Esophagus muscularis mucosa (tissue), 4 donors: Measurements from ENCODE around the gene CCL1. TPM values are rescaled to one million over a fixed set of nuclear protein-coding genes. Genes with fewer than 3 reads are reported as not detected.
A peak's percentile ranks its signal among the peaks of the same experiment; 100 is the strongest.

Source experiments
- DNase-seq: peaks from one replicate; pipeline ENCODE4 v3.0.0-alpha.2; 2017; ENCODE audit errors: extremely low spot score
- H3K27ac ChIP-seq, 4 donors: fragments of 200-600 bp; sonication (generic); replicated peaks in 1 of 4; 1 replicate in 3 of 4; 2 replicates in 1 of 4; pipeline ENCODE4 v1.5.1; 2016 to 2019; ENCODE audit warnings: mild to moderate bottlenecking in 1 of 4
- H3K27me3 ChIP-seq, 4 donors: fragments of 200-600 bp; sonication (generic); one replicate each; pipeline versions ENCODE4 v1.5.1 to v1.6.0; 2016 to 2019
- H3K36me3 ChIP-seq, 4 donors: fragments of 200-600 bp; sonication (generic); one replicate each; pipeline ENCODE4 v1.5.1; 2016 to 2019
- H3K4me1 ChIP-seq, 4 donors: fragments of 200-600 bp; sonication (generic); one replicate each; pipeline ENCODE4 v1.5.1; 2016 to 2019
- H3K4me3 ChIP-seq, 4 donors: fragments of 200-600 bp; sonication (generic); 1 replicate in 2 of 4; 2 replicates in 2 of 4; pipeline ENCODE4 v1.5.1; 2016 to 2019; ENCODE audit warnings: mild to moderate bottlenecking in 4 of 4, moderate library complexity in 1 of 4
- H3K9me3 ChIP-seq, 4 donors: fragments of 200-600 bp; sonication (generic); 1 replicate in 3 of 4; 2 replicates in 1 of 4; pipeline ENCODE4 v1.5.1; 2016 to 2019
- CTCF ChIP-seq, 3 experiments: fragments of 200-600 bp in 2 of 3; fragments of 450-650 bp in 1 of 3; sonication (generic) in 2 of 3; IDR thresholded peaks; one replicate each; pipeline ENCODE4 v1.5.1; 2017 to 2019; ENCODE audit warnings: antibody characterized with exemption in 3 of 3, mild to moderate bottlenecking in 2 of 3, moderate library complexity in 1 of 3
- EP300 ChIP-seq: sonication (generic); formaldehyde crosslinking; IDR thresholded peaks from one replicate; pipeline ENCODE4 v1.6.1; 2017; ENCODE audit warnings: antibody characterized with exemption
- POLR2A ChIP-seq: fragments of 450-650 bp; IDR thresholded peaks from one replicate; pipeline ENCODE4 v1.6.1; 2017; ENCODE audit warnings: antibody characterized with exemption, moderate library complexity, mild to moderate bottlenecking, low read depth
- POLR2AphosphoS5 ChIP-seq, 2 donors: sonication (generic); formaldehyde crosslinking; IDR thresholded peaks; one replicate each; pipeline ENCODE4 v1.6.1; 2017; ENCODE audit warnings: antibody characterized with exemption in 2 of 2
- WGBS: methylation state at CpG from one replicate; pipeline ENCODE4 v1.1.5; 2018; 5-methylcytosine and 5-hydroxymethylcytosine counted together
- intact Hi-C: fragments of 100-400 bp; cut with DNase I; formaldehyde crosslinking; loops from one replicate; pipeline ENCODE4 v1.15.1; 2023
- total RNA-seq, 4 donors: library from RNA; depleted of rRNA; stranded (reverse); fragments of >200 nt; gene quantifications; one replicate each; pipeline versions ENCODE4 v1.1.0 to v1.2.1, GENCODE V29; 2016

The CCL1 gene
- total RNA-seq, 4 donors from 2014 or later, result not detected

GRCh38 chr17:34360601-34361270 lies 2.3 kb downstream of the CCL1 start:
- H3K27ac ChIP-seq, result no peak overlapping the region
- no peaks in the 10 kb centered on the region for H3K9me3 ChIP-seq
- peaks cover 0 to 8% (median 3%) of the 10 kb centered on the region in 4 donors for H3K4me1 ChIP-seq
- H3K36me3 ChIP-seq, result no peaks in the 10 kb centered on the region
- intact Hi-C loops, result loop anchor here (1.0 kb wide), 2 partner anchors 54 to 161 kb away; no protein-coding TSS in a partner anchor
- H3K4me3 ChIP-seq, result no peak overlapping the region
- 83% methylated on average over 11 of the region's 11 CpGs for WGBS
- TF ChIP-seq POLR2AphosphoS5 (IDR thresholded peaks at IDR 0.05), result no peak
- TF ChIP-seq EP300, result no peak
- no peak for TF ChIP-seq CTCF (IDR thresholded peaks at IDR 0.05)
- TF ChIP-seq POLR2A, result no peak
- DNase-seq, result peak; percentile 31
- H3K27me3 ChIP-seq, result peaks cover 0 to 24% (median 0%) of the 10 kb centered on the region in 4 donors

- TF ChIP-seq POLR2A, result no peak
- TF ChIP-seq CTCF (IDR thresholded peaks at IDR 0.05), result no peak
- TF ChIP-seq EP300, result no peak
- no peak for TF ChIP-seq POLR2AphosphoS5 (IDR thresholded peaks at IDR 0.05)
- H3K27me3 ChIP-seq, result peaks cover 0 to 17% (median 0%) of the 10 kb centered on the region in 4 donors
- H3K9me3 ChIP-seq, result peaks cover 0 to 9% (median 1%) of the 10 kb centered on the region in 4 donors
- no peak overlapping the region for H3K27ac ChIP-seq
- H3K4me1 ChIP-seq, result peaks cover 0 to 17% (median 3%) of the 10 kb centered on the region in 4 donors
- DNase-seq, result peak; percentile 90
- H3K36me3 ChIP-seq, result no peaks in the 10 kb centered on the region
- WGBS, result 91% methylated on average over 3 of the region's 3 CpGs
- no peak overlapping the region for H3K4me3 ChIP-seq
- intact Hi-C loops, result no loop called here
Measured at GRCh38 chr17:34358631-34359030, 4.4 kb downstream of the CCL1 start.

- intact Hi-C loops, result no loop called here
- peaks cover 0 to 17% (median 3%) of the 10 kb centered on the region in 4 donors for H3K4me1 ChIP-seq
- 69% methylated on average over 2 of the region's 2 CpGs for WGBS
Measured at GRCh38 chr17:34357398-34357797, 5.6 kb downstream of the CCL1 start.

GRCh38 chr17:34356194-34356593 lies 6.8 kb downstream of the CCL1 start, which contains the start of gene CCL13:
Gene CCL13, plus strand, starts transcription at chr17:34356480. Its CDS starts 47 bp downstream, at chr17:34356527.
- H3K36me3 ChIP-seq, result no peaks in the 10 kb centered on the region
- no peaks in the 10 kb centered on the region for H3K27me3 ChIP-seq
- H3K4me1 ChIP-seq, result peaks cover 0 to 16% (median 2%) of the 10 kb centered on the region in 4 donors
- no peak for TF ChIP-seq POLR2A
- no peak for TF ChIP-seq POLR2AphosphoS5 (IDR thresholded peaks at IDR 0.05)
- TF ChIP-seq EP300, result no peak
- no peak for TF ChIP-seq CTCF (IDR thresholded peaks at IDR 0.05)
- peak within 1 kb of the TSS in 3 of 4 donors; percentile 6 to 34 (median 7) for H3K27ac ChIP-seq
- DNase-seq, result peak; percentile 89
- intact Hi-C loops, result no loop called here
- H3K9me3 ChIP-seq, result peaks cover 0 to 9% (median 2%) of the 10 kb centered on the region in 4 donors
- H3K4me3 ChIP-seq, result no peak within 1 kb of the TSS
- 88% methylated on average over 5 of the region's 5 CpGs for WGBS

More at GRCh38 chr17:34357398-34357797, 5.6 kb downstream of the CCL1 start:
- Histone ChIP-seq H3K4me3 (no peak overlapping the region), H3K36me3 (no peaks in the 10 kb centered on the region), H3K27me3 (peaks cover 0 to 7% (median 0%) of the 10 kb centered on the region in 4 donors), H3K27ac (no peak overlapping the region), H3K9me3 (peaks cover 0 to 9% (median 2%) of the 10 kb centered on the region in 4 donors)
- peak; percentile 68 for DNase-seq
- TF ChIP-seq EP300 (no peak), CTCF (IDR thresholded peaks at IDR 0.05) (no peak), POLR2A (no peak), POLR2AphosphoS5 (IDR thresholded peaks at IDR 0.05) (no peak)
